Measurements from ENCODE around the gene RPL29. TPM values are rescaled to one million over a fixed set of nuclear protein-coding genes. Genes with fewer than 3 reads are reported as not detected.

The RPL29 gene
- total and polyA plus RNA-seq, 2 of the 4 experiments (the other 2 are of a cell fraction): 2,081 to 2,126 TPM

DNA sequence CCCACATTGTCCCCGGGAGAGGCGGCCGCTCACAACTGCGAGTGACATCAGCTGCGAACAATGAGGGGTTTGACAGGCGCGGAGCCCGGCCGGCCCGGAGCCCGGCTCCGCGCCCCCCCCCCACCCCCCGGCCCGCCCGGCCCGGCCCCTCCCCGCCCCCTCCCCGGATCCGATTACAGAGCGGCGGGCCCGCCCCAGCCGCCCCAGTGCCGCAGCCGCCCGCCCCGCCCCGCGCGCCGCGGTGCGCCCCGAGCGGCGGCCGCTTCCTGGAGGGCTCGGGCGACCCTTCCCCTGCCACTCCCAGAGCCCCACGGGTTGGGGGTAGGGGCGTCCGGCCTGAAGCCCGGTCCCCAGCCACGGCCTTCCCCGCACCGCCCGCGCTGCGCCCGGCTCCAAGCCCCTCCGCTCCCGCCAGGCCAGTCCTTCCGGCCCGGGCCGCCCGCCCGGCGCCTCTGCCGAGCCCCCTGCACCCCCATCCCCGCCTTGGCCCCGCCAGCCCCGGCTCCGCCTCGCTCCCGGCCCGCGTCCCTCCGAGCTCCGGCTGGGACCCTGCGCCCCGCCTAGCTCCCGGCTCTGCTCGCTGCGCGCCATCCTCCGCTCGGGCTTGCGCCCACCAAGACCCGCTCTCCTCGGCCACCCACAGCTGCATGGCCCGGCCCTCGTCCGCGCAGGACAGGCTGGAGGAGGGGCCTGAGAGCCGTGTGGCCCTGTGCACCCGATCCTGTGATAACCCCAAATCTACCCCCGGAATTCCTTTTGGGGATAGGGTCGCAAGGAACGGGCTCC, 28.1 kb downstream of the RPL29 start, which contains the start of gene PCBP4:
Gene PCBP4, minus strand, starts transcription at position 71 of the 786 bp plus-strand sequence. CDS start 6,214 bp downstream, outside the sequence.
- Histone ChIP-seq H4K20me1 (ENCODE audit: insufficient read depth, low read length) (peaks cover 12% of the 10 kb centered on the region), H2BK120ac (ENCODE audit: low read depth, low read length) (peak within 1 kb of the TSS; percentile 55), H3K4ac (ENCODE audit: low read depth, low read length) (peak within 1 kb of the TSS; percentile 97), H2BK5ac (ENCODE audit: low read depth, low read length, poor library complexity, severe bottlenecking) (peak within 1 kb of the TSS; percentile 84), H3K79me1 (ENCODE audit: low read depth in 1 of 2, low read length in 2 of 2) (peaks cover 36 to 66% of the 10 kb centered on the region in 2 experiments), H3K56ac (ENCODE audit: extremely low read depth, insufficient read depth, low read length) (peak within 1 kb of the TSS; percentile 82), H3K14ac (replicated peaks; ENCODE audit: low read depth, low read length) (peak within 1 kb of the TSS; percentile 98), H3K18ac (ENCODE audit: low read depth, low read length) (peak within 1 kb of the TSS; percentile 90), H2BK20ac (ENCODE audit: low read depth, low read length) (peak within 1 kb of the TSS; percentile 57; the same call in 1 of the 2 replicates), H2AFZ (replicated peaks; ENCODE audit: low read length, poor library complexity) (peak within 1 kb of the TSS; percentile 95), H2BK15ac (ENCODE audit: low read depth, low read length) (no peak within 1 kb of the TSS; the same call in 1 of the 3 replicates), H3K4me2 (ENCODE audit: low read depth, low read length) (peak within 1 kb of the TSS; percentile 99), H3K27ac (ENCODE audit: insufficient read depth, low read length) (peak within 1 kb of the TSS; percentile 88), H2AK9ac (replicated peaks; ENCODE audit: low read depth, low read length, poor library complexity) (peak within 1 kb of the TSS; percentile 98), H3K9me3 (ENCODE audit: control insufficient read depth, insufficient read depth, low read length) (no peaks in the 10 kb centered on the region), H3K4me1 (ENCODE audit: control insufficient read depth, insufficient read depth, low read length) (peaks cover 28% of the 10 kb centered on the region), H4K91ac (ENCODE audit: insufficient read depth, low read depth, low read length) (peak within 1 kb of the TSS; percentile 86), H3K23ac (ENCODE audit: low read depth, low read length) (peak within 1 kb of the TSS; percentile 91), H2AK5ac (ENCODE audit: low read depth, low read length) (peak within 1 kb of the TSS; percentile 98), H3K36me3 (ENCODE audit: control insufficient read depth, insufficient read depth, low read length) (no peaks in the 10 kb centered on the region; the same call in 1 of the 2 replicates), H3K9me1 (ENCODE audit: insufficient read depth, low read length) (peaks cover 19% of the 10 kb centered on the region), H4K8ac (ENCODE audit: low read depth in 2 of 2, low read length in 2 of 2) (peak within 1 kb of the TSS; percentile 87 to 89), H4K5ac (ENCODE audit: low read depth, low read length) (peak within 1 kb of the TSS; percentile 55), H3K4me3 (ENCODE audit: insufficient read depth, low read depth, low read length) (peak within 1 kb of the TSS; percentile 70), H3K27me3 (ENCODE audit: control insufficient read depth, insufficient read depth, low read length) (no peaks in the 10 kb centered on the region), H3K9ac (ENCODE audit: low read depth, low read length) (peak within 1 kb of the TSS; percentile 95)
- in situ Hi-C loops (cut with MboI; ENCODE audit: low sequenced_read_pairs) (loop anchor here (25.0 kb wide), 1 partner anchor 1630 kb away; the partner anchor contains the start of genes RASSF1, TUSC2 and ZMYND10), dilution Hi-C loops (cut with HindIII; ENCODE audit: low sequenced_read_pairs, unreplicated experiment) (no loop called here), intact Hi-C loops (cut with micrococcal nuclease) (no loop called here)
- WGBS, 2 experiments (ENCODE audit: extremely low coverage in 2 of 2, insufficient read length in 1 of 2): 1% methylated on average over 23 of the region's 90 CpGs; no CpG with 5 or more reads in 1 of the 2 experiments
- peak; percentile 80 for ATAC-seq (ENCODE audit: low read depth)
- BruUV-seq (replicated peaks): no TSS peak
- DNase-seq: peak; percentile 34
- POLR2A ChIA-PET (ENCODE audit: unreplicated experiment): interaction anchor here (0.6 kb wide), 2 partner anchors 14 to 332 kb away, joined by 8 to 10 read pairs; no protein-coding TSS in a partner anchor
- CTCF ChIA-PET: no interaction called here
- no peak for TF ChIP-seq RCOR1 (IDR thresholded peaks at IDR 0.05; ENCODE audit: insufficient replicate concordance, low read length)

Measured in IMR-90 (cell line).